Stimulated activated memory B cell treated with anti-CD40 and anti-IgM and Interleukin-4, amounts not matched to agents 10 μg/mL and 1 μg/mL and 100 μg/mL, for 72 hours (primary cell): Measurements from ENCODE around the gene SHANK1.

Source experiments
- ATAC-seq: fragments of 150-1000 bp; cut with Tn5 transposase; 2 replicates; pipeline ENCODE4 v1.10.0; 2021
- H3K27ac Mint-ChIP-seq: one replicate; pipeline ENCODE4 v1.8.0; 2022; ENCODE audit warnings: mild to moderate bottlenecking, mixed read lengths
- H3K27me3 Mint-ChIP-seq: one replicate; pipeline ENCODE4 v1.8.0; 2022; ENCODE audit warnings: mixed read lengths
- H3K36me3 Mint-ChIP-seq: one replicate; pipeline ENCODE4 v1.8.0; 2022; ENCODE audit warnings: mixed read lengths
- H3K4me1 Mint-ChIP-seq: one replicate; pipeline ENCODE4 v1.8.0; 2022; ENCODE audit warnings: mixed read lengths
- H3K4me3 Mint-ChIP-seq: one replicate; pipeline ENCODE4 v1.8.0; 2022; ENCODE audit warnings: mild to moderate bottlenecking, moderate library complexity, mixed read lengths
- H3K9me3 Mint-ChIP-seq: one replicate; pipeline ENCODE4 v1.8.0; 2022; ENCODE audit warnings: mixed read lengths

The SHANK1 gene

GRCh38 chr19:50690439-50690838 lies 29.2 kb downstream of the SHANK1 start:
- Mint-ChIP-seq H3K4me3 (no peak overlapping the region), H3K4me1 (no peaks in the 10 kb centered on the region), H3K27me3 (peaks cover 68% of the 10 kb centered on the region), H3K9me3 (no peaks in the 10 kb centered on the region), H3K36me3 (no peaks in the 10 kb centered on the region), H3K27ac (no peak overlapping the region)
- no peak for ATAC-seq

- no peak overlapping the region for H3K4me3 Mint-ChIP-seq
- no peaks in the 10 kb centered on the region for H3K4me1 Mint-ChIP-seq
- H3K27me3 Mint-ChIP-seq = peaks cover 75% of the 10 kb centered on the region
- no peak for ATAC-seq
- H3K36me3 Mint-ChIP-seq = no peaks in the 10 kb centered on the region
- no peak overlapping the region for H3K27ac Mint-ChIP-seq
- peaks cover 3% of the 10 kb centered on the region for H3K9me3 Mint-ChIP-seq
These were observed 30.8 kb downstream of the SHANK1 start for GRCh38 chr19:50688766-50689165.

- Mint-ChIP-seq H3K27me3 (peaks cover 64% of the 10 kb centered on the region), H3K27ac (no peak overlapping the region), H3K9me3 (peaks cover 3% of the 10 kb centered on the region), H3K4me3 (no peak overlapping the region), H3K36me3 (no peaks in the 10 kb centered on the region), H3K4me1 (no peaks in the 10 kb centered on the region)
- ATAC-seq = no peak
These were observed 33.1 kb downstream of the SHANK1 start for GRCh38 chr19:50686310-50687032.

- H3K27me3 Mint-ChIP-seq = peaks cover 55% of the 10 kb centered on the region
- peaks cover 22% of the 10 kb centered on the region for H3K9me3 Mint-ChIP-seq
- H3K36me3 Mint-ChIP-seq = peaks cover 9% of the 10 kb centered on the region
- ATAC-seq = peak; percentile 96
- peak overlapping the region; percentile 93 for H3K27ac Mint-ChIP-seq
- peak overlapping the region; percentile 56 for H3K4me3 Mint-ChIP-seq
- peaks cover 22% of the 10 kb centered on the region for H3K4me1 Mint-ChIP-seq
These were observed 40.2 kb downstream of the SHANK1 start for GRCh38 chr19:50679177-50680125.

- H3K27me3 Mint-ChIP-seq = peaks cover 55% of the 10 kb centered on the region
- H3K9me3 Mint-ChIP-seq = peaks cover 19% of the 10 kb centered on the region
- peaks cover 22% of the 10 kb centered on the region for H3K4me1 Mint-ChIP-seq
- H3K27ac Mint-ChIP-seq = peak overlapping the region; percentile 93
- peak overlapping the region; percentile 34 for H3K4me3 Mint-ChIP-seq
- no peak for ATAC-seq
- peaks cover 9% of the 10 kb centered on the region for H3K36me3 Mint-ChIP-seq
These were observed 41.3 kb downstream of the SHANK1 start for GRCh38 chr19:50678323-50678722.

- Mint-ChIP-seq H3K27me3 (peaks cover 61% of the 10 kb centered on the region), H3K9me3 (peaks cover 19% of the 10 kb centered on the region), H3K27ac (peak overlapping the region; percentile 93), H3K4me1 (peaks cover 22% of the 10 kb centered on the region), H3K36me3 (peaks cover 9% of the 10 kb centered on the region), H3K4me3 (no peak overlapping the region)
- ATAC-seq = no peak
These were observed 42.0 kb downstream of the SHANK1 start for GRCh38 chr19:50677636-50678035.

- Mint-ChIP-seq H3K36me3 (peaks cover 9% of the 10 kb centered on the region), H3K4me1 (peaks cover 22% of the 10 kb centered on the region), H3K9me3 (peaks cover 19% of the 10 kb centered on the region), H3K4me3 (no peak overlapping the region), H3K27me3 (peaks cover 63% of the 10 kb centered on the region), H3K27ac (no peak overlapping the region)
- no peak for ATAC-seq
These were observed 42.9 kb downstream of the SHANK1 start for GRCh38 chr19:50676625-50677197.

- ATAC-seq = no peak
- Mint-ChIP-seq H3K4me1 (peaks cover 4% of the 10 kb centered on the region), H3K9me3 (peaks cover 6% of the 10 kb centered on the region), H3K36me3 (no peaks in the 10 kb centered on the region), H3K4me3 (no peak overlapping the region), H3K27ac (no peak overlapping the region), H3K27me3 (peaks cover 64% of the 10 kb centered on the region)
These were observed 46.5 kb downstream of the SHANK1 start for GRCh38 chr19:50673118-50673517.

GRCh38 chr19:50670102-50670380 lies 49.6 kb downstream of the SHANK1 start:
- peaks cover 72% of the 10 kb centered on the region for H3K27me3 Mint-ChIP-seq
- H3K27ac Mint-ChIP-seq = no peak overlapping the region

GRCh38 chr19:50669302-50670101 lies 50.1 kb downstream of the SHANK1 start:
- Mint-ChIP-seq H3K4me3 (no peak overlapping the region), H3K9me3 (no peaks in the 10 kb centered on the region), H3K36me3 (no peaks in the 10 kb centered on the region), H3K27ac (no peak overlapping the region), H3K4me1 (no peaks in the 10 kb centered on the region), H3K27me3 (peaks cover 75% of the 10 kb centered on the region)
- ATAC-seq = no peak

More at GRCh38 chr19:50670102-50670380, 49.6 kb downstream of the SHANK1 start:
- Mint-ChIP-seq H3K4me1 (no peaks in the 10 kb centered on the region), H3K4me3 (no peak overlapping the region), H3K9me3 (no peaks in the 10 kb centered on the region), H3K36me3 (no peaks in the 10 kb centered on the region)
- ATAC-seq = no peak

- peak; percentile 58 for ATAC-seq
- no peak overlapping the region for H3K4me3 Mint-ChIP-seq
- no peaks in the 10 kb centered on the region for H3K4me1 Mint-ChIP-seq
- H3K27ac Mint-ChIP-seq = no peak overlapping the region
- peaks cover 4% of the 10 kb centered on the region for H3K9me3 Mint-ChIP-seq
- H3K27me3 Mint-ChIP-seq = peaks cover 74% of the 10 kb centered on the region
- H3K36me3 Mint-ChIP-seq = no peaks in the 10 kb centered on the region
These were observed 50.7 kb downstream of the SHANK1 start for GRCh38 chr19:50668879-50669278.

- Mint-ChIP-seq H3K36me3 (no peaks in the 10 kb centered on the region), H3K27me3 (peaks cover 73% of the 10 kb centered on the region), H3K4me1 (no peaks in the 10 kb centered on the region), H3K9me3 (peaks cover 4% of the 10 kb centered on the region), H3K27ac (no peak overlapping the region), H3K4me3 (no peak overlapping the region)
- no peak for ATAC-seq
These were observed 51.2 kb downstream of the SHANK1 start for GRCh38 chr19:50668416-50668815.

GRCh38 chr19:50667759-50668231 lies 51.8 kb downstream of the SHANK1 start:
- Mint-ChIP-seq H3K9me3 (peaks cover 6% of the 10 kb centered on the region), H3K27ac (no peak overlapping the region)
- ATAC-seq = no peak

GRCh38 chr19:50667177-50667758 lies 52.3 kb downstream of the SHANK1 start:
- Mint-ChIP-seq H3K9me3 (peaks cover 8% of the 10 kb centered on the region), H3K4me1 (no peaks in the 10 kb centered on the region), H3K27me3 (peaks cover 70% of the 10 kb centered on the region), H3K36me3 (no peaks in the 10 kb centered on the region), H3K27ac (no peak overlapping the region), H3K4me3 (no peak overlapping the region)
- ATAC-seq = no peak

More at GRCh38 chr19:50667759-50668231, 51.8 kb downstream of the SHANK1 start:
- Mint-ChIP-seq H3K36me3 (no peaks in the 10 kb centered on the region), H3K4me3 (no peak overlapping the region), H3K27me3 (peaks cover 70% of the 10 kb centered on the region), H3K4me1 (no peaks in the 10 kb centered on the region)
